PFSK-1 (cell line): ENCODE data around the gene TANGO6. TPM values are rescaled to one million over a fixed set of nuclear protein-coding genes. Genes with fewer than 3 reads are reported as not detected.

ENCODE experiments used
- FOXP2 ChIP-seq: optimal IDR thresholded peaks from 2 replicates; pipeline ENCODE3; 2011; ENCODE audit warnings: borderline replicate concordance, control low read depth, inconsistent platforms; ENCODE audit not compliant: insufficient read depth; ENCODE audit errors: extremely low read length, extremely low read depth
- POLR2AphosphoS5 ChIP-seq: IDR thresholded peaks from 2 replicates; pipeline ENCODE4 v1.6.1; 2012; ENCODE audit warnings: low read depth, mild to moderate bottlenecking, control low read depth, low read length, moderate library complexity
- SIN3A ChIP-seq: IDR thresholded peaks from 2 replicates; pipeline ENCODE4 v1.6.1; 2012; ENCODE audit warnings: mild to moderate bottlenecking, low read length, moderate library complexity, borderline replicate concordance; ENCODE audit not compliant: insufficient read depth
- TAF1 ChIP-seq: IDR thresholded peaks from 2 replicates; pipeline ENCODE4 v1.6.1; 2012; ENCODE audit warnings: low read length, control low read depth, borderline replicate concordance; ENCODE audit not compliant: insufficient read depth
- polyA plus RNA-seq: library from polyadenylated mRNA; unstranded; fragments of >200 nt; gene quantifications from one replicate; pipeline ENCODE4 v1.2.1, GENCODE V29; 2012; ENCODE audit warnings: low read depth, missing spikeins; ENCODE audit not compliant: insufficient read length
- TF ChIP-seq, protein P1 (sequence below), 2 experiments: IDR thresholded peaks; 2 replicates each; pipeline versions ENCODE4 v1.6.1 to v1.8.0; 2011 to 2012; ENCODE audit warnings: low read depth in 2 of 2, low read length in 2 of 2, control low read depth in 1 of 2, inconsistent platforms in 1 of 2, mild to moderate bottlenecking in 1 of 2, moderate library complexity in 1 of 2; ENCODE audit not compliant: insufficient read depth in 1 of 2

The TANGO6 gene
- polyA plus RNA-seq = 5.9 TPM

DNA sequence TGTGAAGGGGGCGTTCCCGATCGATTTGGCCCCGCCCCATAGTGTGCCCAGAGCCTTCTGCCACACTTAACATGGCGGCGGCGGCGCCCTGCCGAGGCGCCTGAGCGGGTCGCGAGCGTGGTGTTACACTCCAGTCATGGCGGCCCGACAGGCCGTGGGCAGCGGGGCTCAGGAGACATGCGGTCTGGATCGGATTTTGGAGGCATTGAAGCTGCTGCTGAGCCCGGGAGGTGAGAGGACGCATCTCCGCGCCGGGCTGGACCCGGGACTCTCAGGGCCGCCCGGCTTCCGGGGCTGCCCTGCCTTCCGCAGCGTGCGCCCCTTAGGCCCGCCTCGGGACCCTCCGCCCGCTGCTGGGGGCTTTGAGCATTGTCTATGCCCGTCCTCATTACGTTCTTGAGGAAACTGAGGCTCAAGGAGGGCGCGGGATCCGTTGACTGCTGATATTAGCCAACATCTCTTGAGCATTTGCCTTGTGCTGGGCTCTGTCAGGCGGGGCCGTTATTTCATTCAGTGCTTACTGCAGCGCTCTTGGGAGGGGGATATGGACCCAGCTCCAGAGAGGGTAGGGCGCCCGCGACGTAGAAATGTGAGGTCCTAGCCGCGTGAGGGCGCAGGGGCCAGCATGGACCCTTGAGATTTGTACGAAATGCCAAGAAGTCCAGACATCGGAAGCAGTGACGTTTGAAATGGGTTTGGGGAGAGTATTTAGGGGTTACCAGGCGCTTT, at the start of gene TANGO6:
TSS of gene TANGO6 (plus strand) at position 50 of the 729 bp plus-strand sequence. CDS start at position 137, 87 bp downstream.
- TF ChIP-seq SIN3A (peak; percentile 43; the same call in 1 of the 2 replicates), FOXP2 (no peak), POLR2AphosphoS5 (peak; percentile 74), TAF1 (peak; percentile 74; the same call in 1 of the 2 replicates)
- TF ChIP-seq, protein P1, sequence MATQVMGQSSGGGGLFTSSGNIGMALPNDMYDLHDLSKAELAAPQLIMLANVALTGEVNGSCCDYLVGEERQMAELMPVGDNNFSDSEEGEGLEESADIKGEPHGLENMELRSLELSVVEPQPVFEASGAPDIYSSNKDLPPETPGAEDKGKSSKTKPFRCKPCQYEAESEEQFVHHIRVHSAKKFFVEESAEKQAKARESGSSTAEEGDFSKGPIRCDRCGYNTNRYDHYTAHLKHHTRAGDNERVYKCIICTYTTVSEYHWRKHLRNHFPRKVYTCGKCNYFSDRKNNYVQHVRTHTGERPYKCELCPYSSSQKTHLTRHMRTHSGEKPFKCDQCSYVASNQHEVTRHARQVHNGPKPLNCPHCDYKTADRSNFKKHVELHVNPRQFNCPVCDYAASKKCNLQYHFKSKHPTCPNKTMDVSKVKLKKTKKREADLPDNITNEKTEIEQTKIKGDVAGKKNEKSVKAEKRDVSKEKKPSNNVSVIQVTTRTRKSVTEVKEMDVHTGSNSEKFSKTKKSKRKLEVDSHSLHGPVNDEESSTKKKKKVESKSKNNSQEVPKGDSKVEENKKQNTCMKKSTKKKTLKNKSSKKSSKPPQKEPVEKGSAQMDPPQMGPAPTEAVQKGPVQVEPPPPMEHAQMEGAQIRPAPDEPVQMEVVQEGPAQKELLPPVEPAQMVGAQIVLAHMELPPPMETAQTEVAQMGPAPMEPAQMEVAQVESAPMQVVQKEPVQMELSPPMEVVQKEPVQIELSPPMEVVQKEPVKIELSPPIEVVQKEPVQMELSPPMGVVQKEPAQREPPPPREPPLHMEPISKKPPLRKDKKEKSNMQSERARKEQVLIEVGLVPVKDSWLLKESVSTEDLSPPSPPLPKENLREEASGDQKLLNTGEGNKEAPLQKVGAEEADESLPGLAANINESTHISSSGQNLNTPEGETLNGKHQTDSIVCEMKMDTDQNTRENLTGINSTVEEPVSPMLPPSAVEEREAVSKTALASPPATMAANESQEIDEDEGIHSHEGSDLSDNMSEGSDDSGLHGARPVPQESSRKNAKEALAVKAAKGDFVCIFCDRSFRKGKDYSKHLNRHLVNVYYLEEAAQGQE (IDR thresholded peaks at IDR 0.05; ENCODE audit: insufficient read depth in 1 of 2, low read depth in 2 of 2, low read length in 2 of 2) = no peak

DNA sequence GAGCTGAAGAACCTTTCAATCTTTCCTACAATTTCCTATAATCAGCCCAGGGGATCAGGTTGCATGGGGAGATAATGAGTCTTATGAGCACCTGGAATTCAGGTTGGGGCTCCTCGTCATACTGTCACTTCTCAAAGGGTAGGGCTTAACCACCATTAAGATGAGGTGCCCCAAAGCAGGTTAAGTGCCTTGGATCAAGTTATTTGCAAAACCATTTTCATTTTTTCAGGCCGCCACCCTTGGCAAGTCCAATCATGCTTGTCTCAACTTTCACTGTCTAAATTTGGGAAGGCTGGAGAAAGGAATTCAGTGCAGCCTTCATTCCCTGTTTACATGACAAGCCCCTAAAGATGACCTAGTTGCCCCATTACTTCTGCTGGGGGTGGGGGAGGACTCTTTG, 44.9 kb upstream of the TANGO6 start:
- TF ChIP-seq FOXP2 = no peak
- TF ChIP-seq POLR2AphosphoS5 = no peak
- no peak for TF ChIP-seq TAF1

DNA sequence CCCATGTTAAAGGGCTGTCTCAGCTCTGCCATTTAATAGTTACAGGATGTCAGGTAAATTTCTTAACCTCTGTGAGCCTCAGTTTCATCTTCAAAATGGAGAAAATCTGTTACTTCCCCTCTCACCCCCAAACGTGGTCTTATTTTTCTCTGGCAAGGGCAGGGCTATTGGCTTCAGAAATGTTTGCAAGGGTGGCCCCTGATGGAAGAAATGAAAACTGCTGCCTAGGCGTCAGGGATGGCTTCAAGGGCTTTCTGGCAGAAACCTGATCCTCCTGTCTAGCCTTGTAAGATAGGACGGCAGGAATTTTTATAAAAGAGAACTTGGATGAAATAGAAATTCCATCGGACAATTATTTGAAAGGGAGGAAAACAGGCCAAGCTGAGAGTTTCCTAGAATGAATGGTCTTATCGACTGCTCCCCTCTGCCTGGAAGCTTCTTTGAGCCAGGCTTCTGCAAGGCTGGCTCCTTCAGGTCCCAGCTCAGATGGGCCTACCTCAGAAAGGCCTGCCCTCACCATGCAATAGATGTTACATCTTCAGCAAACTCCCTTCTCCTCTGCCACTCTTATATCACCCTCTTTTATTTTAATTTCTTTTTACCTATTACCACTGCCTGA, 43.0 kb upstream of the TANGO6 start:
- TF ChIP-seq FOXP2 = no peak
- no peak for TF ChIP-seq TAF1
- TF ChIP-seq SIN3A = no peak
- TF ChIP-seq, protein P1 (IDR thresholded peaks at IDR 0.05; ENCODE audit: insufficient read depth in 1 of 2, low read depth in 2 of 2, low read length in 2 of 2) = no peak
- TF ChIP-seq POLR2AphosphoS5 = no peak

DNA sequence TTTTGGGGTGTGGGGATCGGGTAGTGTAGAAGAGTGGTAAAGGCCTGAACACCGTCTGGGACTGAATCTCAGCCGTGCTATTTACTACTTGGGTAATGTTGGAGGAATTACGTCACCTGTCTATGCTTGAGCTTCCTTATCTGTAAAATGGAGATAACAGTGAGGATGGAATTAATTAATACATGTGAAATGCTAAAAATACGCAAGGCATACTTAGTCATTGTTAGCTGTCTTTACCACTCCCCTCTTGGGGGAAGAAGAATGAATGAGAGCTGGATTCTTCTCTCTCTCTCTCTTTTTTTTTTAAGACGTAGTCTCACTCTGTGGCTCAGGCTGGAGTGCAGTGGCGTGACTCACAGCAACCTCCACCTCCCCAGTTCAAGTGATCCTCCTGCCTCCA, 41.1 kb upstream of the TANGO6 start:
- TF ChIP-seq TAF1 (no peak), FOXP2 (no peak), SIN3A (no peak), POLR2AphosphoS5 (no peak)
- TF ChIP-seq, protein P1 (IDR thresholded peaks at IDR 0.05; ENCODE audit: insufficient read depth in 1 of 2, low read depth in 2 of 2, low read length in 2 of 2) = no peak

DNA sequence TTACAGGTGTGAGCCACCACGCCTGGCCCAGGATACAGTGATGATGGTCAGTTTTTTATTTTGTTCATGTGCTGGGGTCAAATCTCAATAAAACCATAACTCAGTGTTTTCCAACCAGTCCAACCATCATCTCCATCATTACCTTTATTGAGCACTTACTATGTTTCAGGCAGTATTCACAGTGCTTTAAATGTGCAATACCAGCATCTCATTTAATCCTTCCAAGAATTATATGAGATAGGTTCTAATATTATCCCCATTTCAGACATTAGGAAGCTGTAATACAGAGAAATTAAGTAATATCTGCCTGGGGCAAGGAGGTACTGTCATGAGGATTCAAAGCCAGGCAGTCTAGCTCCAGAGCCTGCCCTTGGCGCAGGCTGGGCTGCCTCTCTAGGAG, 36.9 kb upstream of the TANGO6 start:
- TF ChIP-seq POLR2AphosphoS5 = no peak
- TF ChIP-seq, protein P1 (IDR thresholded peaks at IDR 0.05; ENCODE audit: insufficient read depth in 1 of 2, low read depth in 2 of 2, low read length in 2 of 2) = no peak
- no peak for TF ChIP-seq FOXP2
- no peak for TF ChIP-seq SIN3A
- no peak for TF ChIP-seq TAF1
